Measurements from ENCODE around the gene BBS10. TPM values are rescaled to one million over a fixed set of nuclear protein-coding genes. Genes with fewer than 3 reads are reported as not detected.
"Not testable (repeated sequence)": the region's sequence is repeated elsewhere in the genome, so short reads cannot be mapped to it uniquely, and the experiment has no call there.

Gene BBS10
- total RNA-seq, 1 experiment from 2014 or later = 7.5 TPM

DNA sequence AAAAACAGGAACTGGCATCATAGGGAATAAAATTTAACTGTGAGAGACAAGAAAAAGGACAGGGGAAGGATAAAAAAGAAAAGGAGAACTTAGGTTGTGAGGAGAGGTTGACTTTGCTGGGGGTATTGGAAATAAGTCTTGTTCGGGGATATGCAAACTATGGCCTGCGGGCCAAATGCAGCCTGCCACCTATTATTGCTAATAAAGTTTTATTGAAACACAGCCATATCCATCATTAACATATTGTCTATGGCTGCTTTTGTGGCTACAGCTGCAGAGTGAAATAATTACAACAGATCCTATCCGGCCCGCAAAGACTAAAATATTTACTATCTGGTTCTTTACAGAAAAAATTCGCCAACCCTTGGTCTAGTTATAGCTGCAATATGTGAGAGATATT lies 18.6 kb downstream of the BBS10 start:
- Histone ChIP-seq H3K4me1 (ENCODE audit: insufficient read depth, low read length) (peaks cover 16% of the 10 kb centered on the region), H3K27me3 (ENCODE audit: low read length) (no peaks in the 10 kb centered on the region), H3F3A (ENCODE audit: low read length, unreplicated experiment) (peaks cover 8% of the 10 kb centered on the region), H3K9ac (ENCODE audit: low read length) (no peak overlapping the region), H3K9me2 (replicated peaks; ENCODE audit: low read length) (no peaks in the 10 kb centered on the region), H4K20me1 (ENCODE audit: low read length) (no peaks in the 10 kb centered on the region), H3K9me3 (ENCODE audit: low read length) (no peaks in the 10 kb centered on the region), H3K79me2 (ENCODE audit: low read length) (no peaks in the 10 kb centered on the region), H2AFZ (ENCODE audit: low read length) (no peak overlapping the region), H3K4me3 (ENCODE audit: low read length) (no peak overlapping the region), H3K4me2 (ENCODE audit: low read length) (no peak overlapping the region), H3K36me3 (ENCODE audit: low read depth, low read length) (no peaks in the 10 kb centered on the region), H3K27ac (ENCODE audit: low read length) (peak overlapping the region; percentile 17; the same call in 1 of the 2 replicates)
- ChIA-PET POLR2A (ENCODE audit: unreplicated experiment) (no interaction called here), CTCF (no interaction called here)
- TF ChIP-seq EZH2phosphoT487 (IDR thresholded peaks at IDR 0.05; ENCODE audit: borderline replicate concordance, low read length) = no peak
- TF ChIP-seq EZH2 (IDR thresholded peaks at IDR 0.05; ENCODE audit: low read length, unreplicated experiment) = no peak
- TF ChIP-seq, protein P1, sequence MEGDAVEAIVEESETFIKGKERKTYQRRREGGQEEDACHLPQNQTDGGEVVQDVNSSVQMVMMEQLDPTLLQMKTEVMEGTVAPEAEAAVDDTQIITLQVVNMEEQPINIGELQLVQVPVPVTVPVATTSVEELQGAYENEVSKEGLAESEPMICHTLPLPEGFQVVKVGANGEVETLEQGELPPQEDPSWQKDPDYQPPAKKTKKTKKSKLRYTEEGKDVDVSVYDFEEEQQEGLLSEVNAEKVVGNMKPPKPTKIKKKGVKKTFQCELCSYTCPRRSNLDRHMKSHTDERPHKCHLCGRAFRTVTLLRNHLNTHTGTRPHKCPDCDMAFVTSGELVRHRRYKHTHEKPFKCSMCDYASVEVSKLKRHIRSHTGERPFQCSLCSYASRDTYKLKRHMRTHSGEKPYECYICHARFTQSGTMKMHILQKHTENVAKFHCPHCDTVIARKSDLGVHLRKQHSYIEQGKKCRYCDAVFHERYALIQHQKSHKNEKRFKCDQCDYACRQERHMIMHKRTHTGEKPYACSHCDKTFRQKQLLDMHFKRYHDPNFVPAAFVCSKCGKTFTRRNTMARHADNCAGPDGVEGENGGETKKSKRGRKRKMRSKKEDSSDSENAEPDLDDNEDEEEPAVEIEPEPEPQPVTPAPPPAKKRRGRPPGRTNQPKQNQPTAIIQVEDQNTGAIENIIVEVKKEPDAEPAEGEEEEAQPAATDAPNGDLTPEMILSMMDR (conservative IDR thresholded peaks at IDR 0.05; ENCODE audit: low read depth, low read length) = no peak
- ATAC-seq (no peak), DNase-seq (no peak)
- BruUV-seq (replicated peaks) = no TSS peak
- intact Hi-C loops (cut with micrococcal nuclease) = no loop called here

GRCh38 chr12:76329159-76329558 lies 19.1 kb downstream of the BBS10 start:
- H3K27me3 ChIP-seq (ENCODE audit: low read length) = no peaks in the 10 kb centered on the region
- CTCF ChIA-PET = no interaction called here
- H3F3A ChIP-seq (ENCODE audit: low read length, unreplicated experiment) = peaks cover 8% of the 10 kb centered on the region
- H3K9me3 ChIP-seq (ENCODE audit: low read length) = no peaks in the 10 kb centered on the region
- POLR2A ChIA-PET (ENCODE audit: unreplicated experiment) = no interaction called here
- peak overlapping the region; percentile 7; the same call in 1 of the 2 replicates for H2AFZ ChIP-seq (ENCODE audit: low read length)
- no peaks in the 10 kb centered on the region for H3K79me2 ChIP-seq (ENCODE audit: low read length)
- peak overlapping the region; percentile 55 for H3K4me2 ChIP-seq (ENCODE audit: low read length)
- H3K27ac ChIP-seq (ENCODE audit: low read length) = peak overlapping the region; percentile 29; the same call in 1 of the 2 replicates
- no peaks in the 10 kb centered on the region for H4K20me1 ChIP-seq (ENCODE audit: low read length)
- peaks cover 16% of the 10 kb centered on the region for H3K4me1 ChIP-seq (ENCODE audit: insufficient read depth, low read length)
- no TSS peak for BruUV-seq (replicated peaks)
- no peaks in the 10 kb centered on the region for H3K9me2 ChIP-seq (replicated peaks; ENCODE audit: low read length)
- ATAC-seq = peak; percentile 91
- H3K9ac ChIP-seq (ENCODE audit: low read length) = no peak overlapping the region
- peak; percentile 83 for DNase-seq
- H3K4me3 ChIP-seq (ENCODE audit: low read length) = no peak overlapping the region
- H3K36me3 ChIP-seq (ENCODE audit: low read depth, low read length) = no peaks in the 10 kb centered on the region
- intact Hi-C loops (cut with micrococcal nuclease) = no loop called here
- TF ChIP-seq EZH2phosphoT487 (IDR thresholded peaks at IDR 0.05; ENCODE audit: borderline replicate concordance, low read length) = no peak
- no peak for TF ChIP-seq EZH2 (IDR thresholded peaks at IDR 0.05; ENCODE audit: low read length, unreplicated experiment)
- TF ChIP-seq, protein P1 (conservative IDR thresholded peaks at IDR 0.05; ENCODE audit: low read depth, low read length) = no peak

GRCh38 chr12:76319595-76320319 lies 28.5 kb downstream of the BBS10 start:
- POLR2A ChIA-PET (ENCODE audit: unreplicated experiment); DNase-seq; H3K36me3 ChIP-seq (ENCODE audit: low read depth, low read length); BruUV-seq (replicated peaks); H3K9me3 ChIP-seq (ENCODE audit: low read length); H3F3A ChIP-seq (ENCODE audit: low read length, unreplicated experiment); H3K4me1 ChIP-seq (ENCODE audit: insufficient read depth, low read length); H3K27ac ChIP-seq (ENCODE audit: low read length); intact Hi-C loops (cut with micrococcal nuclease); CTCF ChIA-PET; H3K27me3 ChIP-seq (ENCODE audit: low read length); H3K9me2 ChIP-seq (replicated peaks; ENCODE audit: low read length); ATAC-seq; H4K20me1 ChIP-seq (ENCODE audit: low read length); H3K9ac ChIP-seq (ENCODE audit: low read length); H3K79me2 ChIP-seq (ENCODE audit: low read length): not testable (repeated sequence)
- H2AFZ ChIP-seq (ENCODE audit: low read length) = peak overlapping the region; percentile 40
- peak overlapping the region; percentile 26; the same call in 1 of the 2 replicates for H3K4me3 ChIP-seq (ENCODE audit: low read length)
- 0 out of 2 replicates have a peak overlapping the region, but pooled peaks have one; percentile 18 for H3K4me2 ChIP-seq (ENCODE audit: low read length)

Data from PC-3 (cell line).